Epithelial cell of esophagus (primary cell): Measurements from ENCODE around the gene RFT1.

Experiments used
- DNase-seq: peaks from one replicate; pipeline ENCODE4 v3.0.0; 2010; ENCODE audit warnings: low read depth
- H3K4me3 ChIP-seq: 2 replicates; pipeline ENCODE4 v1.5.1; 2011; ENCODE audit warnings: mild to moderate bottlenecking, low read length, control low read depth
- CTCF ChIP-seq: IDR thresholded peaks from 2 replicates; pipeline ENCODE4 v1.5.1; 2011; ENCODE audit warnings: low read depth, mild to moderate bottlenecking, low read length, control low read depth, inconsistent platforms; ENCODE audit not compliant: insufficient read depth; ENCODE audit errors: missing control alignments

The RFT1 gene

DNA sequence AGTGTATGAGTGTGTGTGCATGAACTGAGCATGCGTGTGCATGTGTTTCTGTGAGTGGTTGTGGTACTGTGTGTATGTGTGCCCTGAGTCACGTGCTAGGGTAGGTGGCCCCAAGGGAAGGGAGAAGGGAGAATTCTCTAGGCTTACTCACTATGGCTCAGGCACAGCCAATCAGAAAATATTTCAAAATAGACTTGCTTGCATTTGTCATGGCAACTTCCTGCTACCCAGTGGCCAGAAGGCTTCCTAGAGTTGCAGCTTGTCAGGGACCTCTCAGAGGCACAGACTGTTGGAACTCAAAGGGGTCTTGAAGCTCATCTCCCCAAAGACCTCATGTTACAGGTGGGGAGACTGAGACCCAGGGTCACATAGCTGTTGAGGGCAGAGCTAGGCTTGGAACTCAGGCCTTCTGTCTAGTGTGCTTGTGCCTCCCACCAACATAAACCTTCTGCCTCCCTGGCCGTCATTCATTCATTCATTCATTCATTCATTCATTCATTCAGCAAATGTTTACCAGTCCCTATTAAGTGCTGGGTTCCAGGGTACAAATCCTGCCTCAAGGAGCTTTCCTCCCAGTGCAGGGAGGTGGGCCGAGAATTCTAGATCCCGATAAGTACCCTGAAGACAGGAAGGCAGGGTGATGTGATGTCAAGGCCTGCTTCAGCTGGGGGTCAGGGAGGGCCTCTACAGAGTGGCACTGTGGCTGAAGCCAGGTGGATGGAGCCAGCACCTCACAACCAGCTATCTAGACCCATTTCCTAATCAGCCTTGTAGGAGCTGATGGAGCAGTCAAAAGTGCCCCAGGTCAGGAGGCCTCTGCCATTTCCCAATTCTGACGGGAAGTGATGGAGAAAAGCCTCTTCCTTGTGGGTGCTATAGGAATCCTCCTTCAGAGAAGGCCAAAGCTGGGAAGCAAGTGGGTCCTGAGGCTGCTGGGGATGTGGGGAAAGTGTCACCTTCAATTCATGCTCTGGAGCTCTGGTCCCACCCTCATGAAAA is 10.9 kb upstream of the RFT1 start:
- DNase-seq: peak; percentile 84
- H3K4me3 ChIP-seq: no peak overlapping the region
- no peak for TF ChIP-seq CTCF

- TF ChIP-seq CTCF: no peak
- no peak for DNase-seq
These were observed 9.9 kb upstream of the RFT1 start for GRCh38 chr3:53139906-53140846.

GRCh38 chr3:53137835-53138446 is 7.7 kb upstream of the RFT1 start:
- no peak for TF ChIP-seq CTCF
- H3K4me3 ChIP-seq: no peak overlapping the region
- DNase-seq: peak; percentile 50

More at GRCh38 chr3:53139906-53140846, 9.9 kb upstream of the RFT1 start:
- H3K4me3 ChIP-seq: no peak overlapping the region

- DNase-seq: no peak
- no peak for TF ChIP-seq CTCF
- no peak overlapping the region for H3K4me3 ChIP-seq
These were observed 7.0 kb upstream of the RFT1 start for GRCh38 chr3:53137221-53137620.

DNA sequence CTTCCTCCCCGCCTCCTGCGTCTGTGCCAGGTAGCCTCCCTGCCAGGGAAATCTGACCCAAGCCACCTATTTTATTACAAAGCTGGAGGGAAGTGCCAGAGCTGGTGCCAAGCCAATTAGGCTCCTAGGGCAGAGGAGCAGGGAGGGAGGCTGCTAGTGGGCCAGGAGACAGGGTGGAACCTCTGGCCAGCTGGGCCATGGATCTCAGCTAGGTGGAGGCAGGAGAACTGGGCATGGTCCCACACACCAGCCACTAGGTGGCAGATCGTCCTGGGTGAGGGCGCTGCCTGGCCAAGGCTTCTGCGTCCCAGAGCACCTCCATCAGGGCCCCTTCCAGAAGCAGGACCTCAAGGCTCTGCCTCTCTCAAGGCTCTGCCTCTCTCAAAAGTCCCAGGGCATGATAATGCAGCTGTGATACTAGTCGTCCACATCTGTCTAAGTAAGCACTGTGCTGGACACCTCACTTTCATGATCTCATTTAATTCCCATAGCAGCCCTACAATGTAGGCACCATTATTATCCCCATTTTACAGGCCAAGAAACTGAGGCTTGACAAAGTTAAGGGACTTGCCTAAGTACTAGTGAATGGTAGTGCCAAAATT is 4.5 kb upstream of the RFT1 start:
- peak; percentile 79 for DNase-seq
- TF ChIP-seq CTCF: peak; percentile 88
- H3K4me3 ChIP-seq: no peak overlapping the region

- no peak for TF ChIP-seq CTCF
- H3K4me3 ChIP-seq: no peak overlapping the region
- DNase-seq: peak; percentile 78
These were observed 2.1 kb upstream of the RFT1 start for GRCh38 chr3:53132347-53132746.
